ENCODE measurements around the gene C4orf51.

C4orf51 gene

GRCh38 chr4:145760961-145761929 lies 81.3 kb downstream of the C4orf51 start:
- no peak for DNase-seq

- no peak for DNase-seq
Measured at GRCh38 chr4:145762719-145763118, 82.8 kb downstream of the C4orf51 start.

GRCh38 chr4:145763399-145763798 lies 83.5 kb downstream of the C4orf51 start:
- no peak for DNase-seq

DNA sequence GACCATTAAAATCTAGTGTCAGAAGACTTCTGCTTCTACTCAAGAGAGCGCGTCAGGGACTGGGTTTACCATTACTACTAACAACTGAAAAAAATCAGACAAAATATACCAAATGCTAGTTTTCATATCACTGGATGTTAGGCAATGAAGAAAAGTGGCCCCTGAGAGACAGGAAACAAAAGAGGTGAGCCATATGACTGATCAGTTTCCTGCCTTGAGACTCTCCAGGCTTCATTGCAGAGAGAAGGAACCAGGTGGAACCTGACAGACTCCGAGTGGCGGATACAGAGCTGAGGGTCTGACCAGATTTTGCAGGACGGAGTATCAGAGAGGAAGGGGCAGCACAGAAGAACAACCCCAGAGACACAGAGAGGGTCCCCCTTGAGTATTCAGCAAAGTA lies 86.3 kb downstream of the C4orf51 start:
- DNase-seq: no peak

DNA sequence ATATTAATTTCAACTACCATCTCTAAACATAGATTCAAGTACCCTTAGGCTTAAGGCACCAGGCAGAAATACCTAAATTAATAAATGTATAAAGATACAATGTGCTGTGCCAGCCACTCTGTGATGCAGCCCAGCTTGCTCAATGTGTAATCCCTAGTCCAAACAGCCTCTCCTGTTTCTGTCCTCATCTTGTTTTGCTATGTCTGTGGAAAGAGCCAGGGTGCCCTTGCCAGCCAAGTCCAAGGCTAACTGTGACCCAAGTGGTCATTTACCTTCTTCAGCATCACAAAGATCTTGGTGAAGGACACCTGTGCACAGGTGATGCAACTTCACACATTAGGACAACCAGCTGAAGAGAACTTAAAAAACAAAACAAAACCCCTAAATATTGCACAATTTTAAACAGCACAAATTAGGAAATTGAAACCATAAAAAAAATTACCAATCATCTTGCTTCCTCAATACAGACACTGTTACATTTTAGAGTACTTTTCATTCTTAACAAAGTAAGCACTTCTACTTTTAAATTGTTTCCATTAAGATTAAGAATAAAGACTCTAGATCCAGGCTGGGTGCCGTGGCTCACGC lies 89.6 kb downstream of the C4orf51 start:
- no peak for DNase-seq

- DNase-seq: no peak
Measured at GRCh38 chr4:145770124-145770523, 90.2 kb downstream of the C4orf51 start.

DNA sequence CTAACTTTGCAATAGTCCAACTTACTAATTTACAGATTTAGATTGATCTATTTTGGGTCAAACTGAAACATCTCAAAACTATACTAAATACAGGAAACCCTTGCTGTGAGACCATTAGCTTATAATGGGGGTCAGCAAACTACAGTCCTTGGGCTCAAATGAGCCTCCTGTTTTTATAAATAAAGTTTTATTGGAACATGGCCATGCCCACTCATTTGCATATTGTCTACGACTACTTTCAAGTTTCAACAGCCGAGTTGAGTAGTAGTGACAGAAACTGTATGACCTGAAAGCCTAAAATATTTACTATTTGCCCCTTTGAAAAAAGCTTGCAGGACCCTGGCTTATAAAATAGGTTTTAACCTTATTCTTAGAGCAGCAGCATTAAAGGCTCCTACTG lies 92.4 kb downstream of the C4orf51 start:
- no peak for DNase-seq

DNA sequence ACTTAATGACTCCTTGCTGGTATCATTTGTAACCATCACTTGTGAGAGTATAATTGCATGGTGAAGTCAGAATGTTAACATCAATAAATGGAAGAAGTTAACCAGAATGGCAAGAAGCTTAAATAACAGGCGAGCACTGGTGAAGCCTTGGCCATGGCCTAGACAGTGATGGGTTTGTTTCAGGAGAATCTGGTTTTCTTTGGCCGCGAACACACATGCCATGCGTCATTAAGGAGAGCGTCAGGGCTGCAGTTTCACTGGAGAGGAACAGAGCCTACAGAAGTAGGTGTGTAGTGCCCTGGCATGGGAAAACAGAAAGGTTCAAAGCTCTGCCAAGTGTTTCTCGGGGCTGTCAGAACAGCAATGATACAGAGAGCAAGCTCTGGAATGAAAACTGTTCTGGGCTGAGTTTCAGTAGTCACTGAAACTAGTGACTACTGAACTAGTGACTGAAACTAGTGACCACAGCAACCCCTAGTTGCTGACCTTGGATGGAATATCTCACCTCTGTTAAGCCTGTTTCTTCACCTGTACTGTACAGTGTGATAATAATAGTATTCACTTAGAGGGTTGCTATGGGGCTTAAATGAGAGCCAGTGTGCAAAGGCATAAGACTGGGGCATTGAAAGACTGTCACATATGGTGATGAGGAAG lies 93.8 kb downstream of the C4orf51 start:
- DNase-seq: no peak

GRCh38 chr4:145774473-145774872 lies 94.5 kb downstream of the C4orf51 start:
- no peak for DNase-seq

- DNase-seq: no peak
Measured at GRCh38 chr4:145775406-145775805, 95.5 kb downstream of the C4orf51 start.

- no peak for DNase-seq
Measured at GRCh38 chr4:145776208-145776607, 96.3 kb downstream of the C4orf51 start.

- no peak for DNase-seq
Measured at GRCh38 chr4:145779319-145779801, 99.4 kb downstream of the C4orf51 start.

DNA sequence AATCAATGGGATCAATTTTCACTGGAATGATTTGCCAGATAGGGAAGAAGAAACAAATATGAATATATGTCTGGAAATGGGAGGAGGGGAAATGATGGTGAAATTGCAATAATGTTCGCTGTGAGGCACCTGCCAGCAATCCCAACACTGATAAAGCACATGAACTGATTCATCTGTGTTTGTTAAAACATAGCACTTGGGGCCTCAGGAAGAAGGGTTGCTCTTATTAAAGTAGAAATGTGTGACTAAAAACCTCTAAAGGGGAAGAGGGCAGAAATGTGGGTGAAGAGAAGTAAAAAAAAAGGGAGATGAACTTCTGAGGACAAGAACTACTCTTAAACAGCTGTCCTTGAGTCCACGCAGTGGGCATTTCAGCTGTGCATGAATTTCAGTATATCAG lies 101.4 kb downstream of the C4orf51 start:
- DNase-seq: no peak
